ACC112 (cell line): ENCODE results near the gene NFIA.
A peak's percentile ranks its signal among the peaks of the same experiment; 100 is the strongest.

Source experiments
- H2AFZ ChIP-seq: fragments of 200-600 bp; sonication (generic); one replicate; pipeline ENCODE4 v1.6.0; 2017; ENCODE audit warnings: antibody characterized with exemption, low read length; ENCODE audit not compliant: unreplicated experiment
- H3K27ac ChIP-seq: fragments of 200-600 bp; sonication (generic); 2 replicates; pipeline ENCODE4 v1.5.1; 2014; ENCODE audit warnings: low read depth, mild to moderate bottlenecking, antibody characterized with exemption, low read length, moderate library complexity
- H3K27me3 ChIP-seq: fragments of 200-600 bp; sonication (generic); 2 replicates; pipeline ENCODE4 v1.6.1; 2014; ENCODE audit warnings: mild to moderate bottlenecking, antibody characterized with exemption, low read length, moderate library complexity, mixed read lengths; ENCODE audit not compliant: insufficient read depth
- H3K36me3 ChIP-seq: fragments of 200-600 bp; sonication (generic); 2 replicates; pipeline ENCODE4 v1.6.1; 2016; ENCODE audit warnings: mild to moderate bottlenecking, antibody characterized with exemption, low read length, moderate library complexity, mixed read lengths; ENCODE audit not compliant: insufficient read depth
- H3K4me1 ChIP-seq: fragments of 200-600 bp; sonication (generic); one replicate; pipeline ENCODE4 v1.6.1; 2016; ENCODE audit warnings: low read length, mixed read lengths; ENCODE audit not compliant: insufficient read depth, unreplicated experiment, control insufficient read depth
- H3K4me3 ChIP-seq: fragments of 200-600 bp; sonication (generic); 2 replicates; pipeline ENCODE4 v1.5.1; 2014; ENCODE audit warnings: mild to moderate bottlenecking, low read depth, low read length
- H3K79me2 ChIP-seq: fragments of 200-600 bp; sonication (generic); one replicate; pipeline ENCODE4 v1.6.0; 2016; ENCODE audit warnings: low read length; ENCODE audit not compliant: control insufficient read depth, unreplicated experiment, insufficient read depth

NFIA gene

DNA sequence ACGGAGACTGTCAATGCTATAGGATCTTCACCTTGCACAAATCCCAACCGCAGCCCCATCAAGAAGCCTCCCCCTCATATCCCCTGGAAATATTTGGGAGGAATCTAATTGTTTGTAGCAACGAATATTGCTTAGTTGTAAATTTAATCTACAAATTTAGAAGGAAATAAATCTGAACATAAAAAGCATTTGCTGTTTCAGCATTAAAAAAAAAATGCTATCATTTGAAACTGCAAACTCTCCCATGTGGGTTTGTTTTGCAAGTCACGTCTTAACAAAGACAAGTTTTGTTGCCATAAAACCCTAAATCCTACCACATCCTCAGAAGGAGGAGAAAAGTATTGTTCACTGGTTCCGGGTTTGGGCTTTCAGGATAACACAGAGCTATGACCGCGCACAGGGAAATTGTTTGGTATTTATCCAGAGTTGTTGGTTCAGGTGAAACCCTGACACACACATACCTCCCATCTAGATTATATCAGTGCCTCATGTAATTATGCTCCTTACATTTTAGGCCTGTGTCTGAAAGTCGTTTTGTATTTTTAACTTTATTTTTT lies 363.0 kb downstream of the NFIA start:
- Histone ChIP-seq H3K4me3 (no peak overlapping the region), H3K27ac (no peak overlapping the region), H3K4me1 (peaks cover 5% of the 10 kb centered on the region), H3K36me3 (no peaks in the 10 kb centered on the region), H3K27me3 (no peaks in the 10 kb centered on the region), H2AFZ (no peak overlapping the region), H3K79me2 (no peaks in the 10 kb centered on the region)

DNA sequence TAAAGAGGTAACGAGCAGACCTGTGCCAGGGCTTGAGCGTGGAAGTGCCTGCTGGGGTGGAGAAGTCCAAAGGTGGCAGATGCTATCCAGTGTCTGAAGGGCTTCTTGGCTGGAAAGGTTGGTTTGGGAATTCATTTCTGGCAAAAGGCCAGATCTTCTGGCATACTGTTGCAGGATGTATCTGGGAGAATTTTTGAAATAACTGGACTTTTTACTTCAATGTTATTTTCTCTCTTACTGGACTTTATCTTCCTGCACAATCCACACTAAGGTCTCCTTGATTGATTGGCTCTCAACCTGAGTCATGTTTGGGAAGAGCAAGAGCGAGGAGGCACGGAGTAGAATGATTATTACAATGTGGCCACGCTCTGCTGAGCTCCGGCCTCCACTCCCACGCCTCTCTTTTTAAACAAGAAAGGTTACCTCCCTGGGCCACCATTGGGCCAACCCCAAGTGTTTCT lies 364.2 kb downstream of the NFIA start:
- H3K79me2 ChIP-seq = no peaks in the 10 kb centered on the region
- H2AFZ ChIP-seq = no peak overlapping the region
- no peaks in the 10 kb centered on the region for H3K36me3 ChIP-seq
- peaks cover 4% of the 10 kb centered on the region for H3K4me1 ChIP-seq
- no peak overlapping the region for H3K4me3 ChIP-seq
- no peak overlapping the region for H3K27ac ChIP-seq
- H3K27me3 ChIP-seq = no peaks in the 10 kb centered on the region

DNA sequence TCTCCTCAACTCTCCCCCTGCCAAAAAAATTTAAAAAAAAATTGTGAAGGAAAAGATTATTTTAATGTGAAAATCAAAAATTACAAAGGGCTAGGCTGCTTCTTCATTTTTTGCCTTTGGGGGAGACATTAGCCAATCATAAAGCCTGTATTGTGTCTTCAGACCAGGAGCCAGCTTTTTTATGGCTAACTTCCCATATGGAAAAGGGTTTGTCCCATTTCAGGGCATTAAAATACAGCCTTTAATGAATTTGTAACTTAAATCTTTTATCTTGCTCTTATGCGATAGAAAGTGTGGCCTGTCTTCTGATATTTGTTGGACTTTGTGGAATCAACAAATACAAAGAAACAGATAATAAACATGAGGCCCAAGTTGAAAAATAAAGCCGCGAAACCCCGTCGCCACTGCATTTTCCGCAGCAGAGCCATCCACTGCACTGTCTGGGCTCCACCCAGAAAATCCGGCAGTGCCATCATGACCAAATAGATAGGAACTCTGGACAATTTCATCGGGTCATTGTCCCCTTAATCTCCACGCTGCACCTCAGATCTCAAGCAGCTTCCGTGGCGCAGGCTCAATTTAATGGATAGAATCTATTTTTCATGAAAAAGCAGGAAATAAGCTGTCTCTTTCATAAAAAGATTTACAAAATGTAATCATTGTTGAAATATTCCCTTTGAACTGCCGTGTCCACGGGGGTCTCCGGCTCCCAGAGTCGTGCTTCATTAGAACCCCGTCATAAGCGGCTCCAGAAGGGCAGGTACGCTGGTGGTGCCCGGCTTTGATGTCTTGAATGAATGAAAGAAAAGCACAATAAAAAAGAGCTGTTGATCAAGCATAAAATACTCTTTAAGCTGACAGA lies 365.0 kb downstream of the NFIA start:
- Histone ChIP-seq H3K27ac (no peak overlapping the region), H3K27me3 (no peaks in the 10 kb centered on the region), H3K36me3 (no peaks in the 10 kb centered on the region), H2AFZ (no peak overlapping the region), H3K79me2 (no peaks in the 10 kb centered on the region), H3K4me3 (no peak overlapping the region), H3K4me1 (peaks cover 2% of the 10 kb centered on the region)

DNA sequence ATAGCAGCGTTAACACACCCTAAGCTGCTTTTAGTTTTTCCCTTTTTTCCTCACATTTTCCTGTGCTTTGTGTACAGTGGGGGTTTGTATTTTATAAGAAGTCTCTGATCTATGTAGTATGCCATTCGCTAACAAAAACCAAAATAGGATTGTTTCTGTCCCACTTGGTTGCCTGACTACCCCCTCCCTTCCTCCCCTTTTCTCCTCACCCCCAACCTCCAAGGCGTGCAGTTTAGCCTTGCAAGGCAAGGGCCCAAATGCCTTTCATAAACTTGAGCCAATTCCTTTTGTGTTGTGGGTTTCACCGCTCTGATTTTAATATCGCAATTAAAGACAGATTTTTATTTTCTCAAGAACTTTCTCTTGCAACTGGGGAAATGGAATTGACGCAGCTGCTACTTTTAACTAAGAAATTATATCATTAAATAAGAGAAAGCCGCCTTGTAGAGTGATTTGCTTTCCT lies 365.6 kb downstream of the NFIA start:
- Histone ChIP-seq H3K27ac (no peak overlapping the region), H3K4me1 (peaks cover 8% of the 10 kb centered on the region), H2AFZ (no peak overlapping the region), H3K79me2 (no peaks in the 10 kb centered on the region), H3K4me3 (no peak overlapping the region), H3K36me3 (no peaks in the 10 kb centered on the region), H3K27me3 (no peaks in the 10 kb centered on the region)

DNA sequence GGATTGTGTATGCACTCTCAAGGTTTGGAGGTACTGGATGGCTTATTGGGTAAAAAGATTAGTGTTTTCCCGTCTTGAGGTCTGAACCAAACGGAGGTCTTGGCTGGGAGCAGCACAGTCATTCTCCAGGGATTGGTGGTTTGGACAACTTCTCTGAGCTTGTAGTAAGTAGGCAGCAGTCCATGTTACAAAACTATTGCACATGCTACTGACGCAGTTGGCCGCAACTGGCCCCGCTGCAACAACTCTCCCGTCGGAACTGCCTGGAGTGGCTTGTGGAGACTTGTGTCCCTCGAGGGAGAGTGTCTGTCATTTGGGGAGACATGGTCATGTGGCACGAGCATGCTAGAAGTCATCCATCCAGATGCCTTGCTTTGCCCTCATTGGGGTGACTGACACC lies 366.6 kb downstream of the NFIA start:
- no peaks in the 10 kb centered on the region for H3K36me3 ChIP-seq
- H3K27ac ChIP-seq = no peak overlapping the region
- no peak overlapping the region for H3K4me3 ChIP-seq
- H2AFZ ChIP-seq = no peak overlapping the region
- H3K27me3 ChIP-seq = no peaks in the 10 kb centered on the region
- no peaks in the 10 kb centered on the region for H3K79me2 ChIP-seq
- H3K4me1 ChIP-seq = peaks cover 10% of the 10 kb centered on the region

DNA sequence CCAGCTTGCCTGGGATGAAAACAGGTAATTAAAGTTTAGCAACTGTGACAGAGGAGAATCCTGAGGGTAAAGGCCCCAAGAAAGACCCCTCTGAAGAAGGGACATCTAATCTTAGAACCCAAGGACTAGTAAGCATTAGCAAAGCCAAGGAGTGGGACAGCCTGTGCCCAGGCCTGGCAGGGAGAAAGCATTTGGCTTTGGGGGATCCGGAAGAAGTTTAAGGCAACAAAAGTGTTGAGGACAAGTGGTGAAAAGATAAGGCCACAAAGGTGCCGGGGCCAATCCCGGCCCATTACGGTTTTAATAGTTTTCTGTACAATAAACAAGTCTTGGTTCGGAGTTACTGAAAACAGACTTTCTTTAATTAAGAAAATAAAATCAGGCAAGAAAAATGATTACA lies 367.0 kb downstream of the NFIA start:
- Histone ChIP-seq H3K27me3 (no peaks in the 10 kb centered on the region), H3K79me2 (no peaks in the 10 kb centered on the region), H3K4me3 (no peak overlapping the region), H3K36me3 (no peaks in the 10 kb centered on the region), H3K4me1 (peaks cover 10% of the 10 kb centered on the region), H3K27ac (no peak overlapping the region), H2AFZ (no peak overlapping the region)

DNA sequence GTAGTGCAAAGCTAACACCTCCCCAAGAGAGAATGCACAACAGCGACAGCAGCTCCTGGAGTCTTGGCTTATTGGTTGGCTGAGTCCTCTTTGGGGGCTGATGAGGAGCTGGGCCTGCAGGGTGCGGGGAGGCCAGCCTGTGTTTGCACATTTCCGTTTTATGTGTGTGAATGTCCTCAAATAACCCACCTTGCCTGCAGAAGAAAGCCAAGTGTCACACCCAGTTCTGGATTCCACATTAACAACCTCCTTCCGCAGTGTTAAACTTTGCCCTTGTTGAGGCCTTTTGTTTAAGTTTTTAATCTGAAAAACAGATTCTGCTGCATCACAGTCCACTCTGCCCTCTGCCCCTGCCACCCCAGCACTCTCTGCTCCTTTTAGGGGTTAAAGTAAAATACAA lies 368.1 kb downstream of the NFIA start:
- Histone ChIP-seq H3K36me3 (no peaks in the 10 kb centered on the region), H3K27me3 (no peaks in the 10 kb centered on the region), H3K4me1 (peaks cover 10% of the 10 kb centered on the region), H3K79me2 (no peaks in the 10 kb centered on the region), H2AFZ (no peak overlapping the region), H3K27ac (no peak overlapping the region), H3K4me3 (no peak overlapping the region)

DNA sequence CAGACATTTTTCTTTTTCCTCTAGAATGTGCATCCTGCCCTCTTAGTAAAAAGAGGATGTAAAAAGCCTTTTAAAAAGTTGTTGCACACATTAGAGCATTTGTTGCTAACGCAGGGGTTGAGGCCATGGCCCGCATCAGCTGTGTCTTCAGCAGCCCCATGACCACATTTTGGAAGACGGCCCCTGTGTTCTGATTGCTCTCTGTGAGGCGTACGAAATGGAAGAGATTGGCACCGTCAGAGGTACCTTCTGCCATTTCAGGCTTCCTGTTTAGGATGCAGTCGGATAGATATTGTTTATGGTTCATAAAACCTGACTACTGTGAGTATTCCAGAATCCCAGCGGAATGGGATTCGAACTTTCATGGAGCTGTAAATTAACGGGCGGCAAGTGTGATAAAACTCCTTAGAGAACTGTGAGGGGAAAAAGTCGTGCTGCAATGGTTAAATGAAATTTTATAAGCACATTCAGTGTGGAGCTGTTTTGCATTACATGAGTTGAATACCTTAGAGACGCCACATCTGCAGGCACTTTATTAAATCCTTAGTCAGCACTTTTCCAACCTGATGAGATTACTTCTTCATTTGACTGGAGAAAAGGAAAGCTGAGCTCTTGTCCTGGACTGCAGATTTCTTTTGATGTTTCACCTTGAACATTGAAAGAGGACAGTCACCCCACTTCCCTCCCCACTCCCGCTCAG lies 368.7 kb downstream of the NFIA start:
- no peak overlapping the region for H3K27ac ChIP-seq
- no peak overlapping the region for H2AFZ ChIP-seq
- peaks cover 10% of the 10 kb centered on the region for H3K4me1 ChIP-seq
- H3K79me2 ChIP-seq = no peaks in the 10 kb centered on the region
- no peak overlapping the region for H3K4me3 ChIP-seq
- no peaks in the 10 kb centered on the region for H3K36me3 ChIP-seq
- no peaks in the 10 kb centered on the region for H3K27me3 ChIP-seq

DNA sequence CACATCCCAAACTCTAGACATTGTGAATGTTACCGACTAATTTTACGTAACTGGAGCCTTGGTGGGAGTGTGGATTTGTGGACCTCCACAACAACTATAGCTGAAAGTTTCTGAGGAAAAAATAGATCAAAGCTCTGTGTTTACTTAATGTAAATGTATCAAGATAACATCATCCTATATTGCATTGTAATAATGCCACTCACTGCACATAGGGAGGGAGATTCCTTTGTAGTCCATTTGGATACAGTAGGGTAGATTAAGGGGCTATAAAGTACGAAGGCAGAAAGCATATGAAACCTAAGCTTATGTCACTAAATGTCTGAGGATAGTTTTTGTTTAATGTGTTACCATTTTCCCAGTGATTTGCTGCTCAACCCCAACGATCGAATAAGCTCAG lies 369.2 kb downstream of the NFIA start:
- no peaks in the 10 kb centered on the region for H3K27me3 ChIP-seq
- H2AFZ ChIP-seq = no peak overlapping the region
- H3K79me2 ChIP-seq = no peaks in the 10 kb centered on the region
- peaks cover 10% of the 10 kb centered on the region for H3K4me1 ChIP-seq
- H3K36me3 ChIP-seq = no peaks in the 10 kb centered on the region
- no peak overlapping the region for H3K27ac ChIP-seq
- H3K4me3 ChIP-seq = no peak overlapping the region

DNA sequence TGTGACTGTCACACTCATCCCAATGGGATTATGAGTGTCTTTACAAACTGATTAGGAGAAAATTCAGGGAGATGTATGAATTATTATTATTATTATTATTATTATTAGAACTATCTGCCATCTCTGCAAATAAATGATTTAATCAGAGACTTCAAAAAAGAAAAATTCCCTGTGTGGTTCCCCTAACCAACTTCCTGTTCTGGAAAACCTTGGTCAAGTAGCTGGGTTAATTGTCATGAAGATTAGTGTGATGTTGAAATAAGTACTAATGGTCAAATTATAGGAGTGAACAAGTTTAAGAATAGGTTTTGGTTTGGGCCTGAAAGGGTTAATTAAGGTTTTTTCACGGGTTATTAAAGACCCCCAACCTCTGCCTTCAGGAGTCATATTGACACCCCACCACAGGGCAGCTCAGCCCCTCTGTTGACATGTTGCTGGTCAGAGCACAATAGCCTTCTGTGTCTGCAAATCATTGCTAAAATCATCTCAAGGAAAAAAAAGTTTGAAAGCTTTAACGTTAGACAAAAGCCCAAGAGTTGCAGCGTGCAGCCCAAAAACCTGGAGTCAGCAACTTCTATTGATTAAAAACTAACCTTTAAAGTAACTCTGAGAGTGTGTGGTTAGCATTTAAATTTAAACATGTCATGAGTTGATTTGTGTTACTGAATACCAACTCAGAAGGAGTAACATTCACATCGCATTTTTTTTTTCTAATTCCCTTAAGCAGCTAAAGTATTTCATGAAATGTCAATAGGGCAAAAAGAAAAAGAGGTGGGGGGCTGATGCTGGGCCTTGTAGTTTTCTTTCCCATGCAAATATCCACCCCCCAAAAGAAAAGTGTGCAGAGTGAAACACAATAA lies 370.0 kb downstream of the NFIA start:
- H2AFZ ChIP-seq = no peak overlapping the region
- no peaks in the 10 kb centered on the region for H3K79me2 ChIP-seq
- H3K4me1 ChIP-seq = peaks cover 10% of the 10 kb centered on the region
- no peaks in the 10 kb centered on the region for H3K27me3 ChIP-seq
- H3K36me3 ChIP-seq = no peaks in the 10 kb centered on the region
- no peak overlapping the region for H3K4me3 ChIP-seq
- peak overlapping the region; percentile 55 for H3K27ac ChIP-seq
